ENCODE data around the gene MEF2A.

GRCh38 chr15:99590913-99591646 lies 25.3 kb downstream of the MEF2A start:
- TF ChIP-seq POLR2A (IDR thresholded peaks at IDR 0.05; ENCODE audit: low read depth, low read length) (no peak), TAF1 (IDR thresholded peaks at IDR 0.05; ENCODE audit: borderline replicate concordance, low read depth, low read length) (no peak)
